Measurements from ENCODE around the gene CLPTM1. TPM values are rescaled to one million over a fixed set of nuclear protein-coding genes. Genes with fewer than 3 reads are reported as not detected.
"Not testable (repeated sequence)": the region's sequence is repeated elsewhere in the genome, so short reads cannot be mapped to it uniquely, and the experiment has no call there.

CLPTM1 gene
- total RNA-seq, 1 donor = 49.8 TPM

DNA sequence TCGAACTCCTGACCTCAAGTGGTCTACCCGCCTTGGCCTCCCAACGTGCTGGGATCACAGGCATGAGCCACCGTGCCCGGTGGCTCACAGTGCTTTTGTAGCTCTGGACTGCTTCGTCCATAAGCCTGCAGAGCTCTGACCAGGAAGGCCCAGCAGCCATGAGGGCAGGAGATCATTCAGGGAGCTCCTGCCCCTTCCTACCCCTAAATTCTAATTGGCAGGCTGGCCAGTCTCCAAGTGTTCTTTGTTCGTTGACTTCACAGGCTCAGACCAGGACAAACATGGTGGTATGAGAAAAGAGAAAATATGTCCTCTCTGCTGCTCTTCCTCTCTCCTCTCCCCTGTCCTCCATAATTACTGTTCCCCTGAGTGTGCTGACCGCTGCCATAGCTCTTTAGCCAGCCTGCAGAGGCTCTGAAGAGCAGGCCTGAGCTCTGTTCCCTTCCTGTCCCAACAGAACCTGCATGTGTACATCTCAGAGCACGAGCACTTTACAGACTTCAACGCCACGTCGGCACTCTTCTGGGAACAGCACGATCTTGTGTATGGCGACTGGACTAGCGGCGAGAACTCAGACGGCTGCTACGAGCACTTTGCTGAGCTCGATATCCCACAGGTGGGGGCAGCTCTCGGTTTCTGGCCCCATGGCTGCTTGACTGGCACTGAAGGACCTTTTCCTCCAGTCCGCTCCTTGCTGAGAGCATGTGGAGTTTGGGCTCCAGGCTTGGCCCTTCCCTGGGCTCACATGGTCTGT, 19.0 kb downstream of the CLPTM1 start:
- no peak for DNase-seq (ENCODE audit: low read depth in 2 of 3, low spot score in 2 of 3)

DNA sequence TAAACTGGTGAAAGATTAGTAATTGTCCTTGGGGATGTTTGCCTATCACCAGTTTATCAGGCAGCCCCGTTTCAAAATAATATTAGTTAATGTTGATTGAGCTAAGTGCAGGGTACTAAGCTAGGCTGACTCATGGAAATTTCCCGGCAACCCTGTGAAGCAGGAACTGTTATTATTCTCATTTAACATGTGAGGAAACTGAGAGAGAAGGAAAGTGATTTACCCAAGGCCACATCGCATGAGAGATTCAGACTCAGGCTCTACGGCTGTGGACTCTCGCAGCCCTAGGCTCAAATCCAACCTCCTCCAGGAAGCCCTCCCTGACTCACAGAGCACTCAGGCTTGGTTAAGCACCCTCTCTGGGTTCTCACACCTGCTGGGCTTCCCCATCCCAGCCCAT, 19.7 kb downstream of the CLPTM1 start:
- DNase-seq (ENCODE audit: low read depth in 2 of 3, low spot score in 2 of 3) = no peak

DNA sequence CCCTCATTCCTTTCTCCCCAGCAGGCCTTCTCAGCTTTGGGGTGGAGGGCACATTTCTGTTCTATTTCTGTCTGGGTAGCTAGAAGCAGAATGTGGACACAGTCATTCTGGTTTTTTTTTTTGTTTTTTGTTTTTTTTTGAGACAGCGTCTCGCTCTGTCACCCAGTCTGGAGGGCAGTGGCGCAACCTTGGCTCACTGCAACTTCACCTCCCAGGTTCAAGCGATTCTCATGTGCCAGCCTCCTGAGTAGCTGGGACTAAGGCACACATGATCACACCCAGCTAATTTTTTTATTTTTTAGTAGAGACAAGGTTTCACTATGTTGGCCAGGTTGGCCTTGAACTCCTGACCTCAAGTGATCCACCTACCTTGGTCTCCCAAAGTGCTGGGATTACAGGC, 20.3 kb downstream of the CLPTM1 start:
- no peak for DNase-seq (ENCODE audit: low read depth in 2 of 3, low spot score in 2 of 3)

DNA sequence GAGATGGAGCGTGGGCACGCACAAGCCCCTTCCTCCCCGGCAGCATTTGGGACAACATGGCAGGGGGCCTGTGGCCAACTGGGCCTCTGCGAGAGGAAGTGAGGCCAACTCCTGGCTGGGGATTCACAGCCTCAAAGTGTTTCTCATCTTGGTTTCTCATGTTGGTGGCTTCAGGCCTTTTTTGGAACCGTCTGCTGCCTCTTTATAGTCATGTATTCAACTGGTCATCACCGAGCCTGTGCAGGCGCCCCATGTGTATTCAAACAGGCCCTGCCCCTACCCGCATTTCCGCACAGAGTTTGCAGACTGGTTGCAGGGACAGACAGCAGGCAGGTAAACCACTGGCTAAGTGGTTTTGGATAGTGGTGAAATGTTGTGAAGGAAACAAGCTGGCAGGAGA, 28.8 kb downstream of the CLPTM1 start:
- no peak for DNase-seq (ENCODE audit: low read depth in 2 of 3, low spot score in 2 of 3)

DNA sequence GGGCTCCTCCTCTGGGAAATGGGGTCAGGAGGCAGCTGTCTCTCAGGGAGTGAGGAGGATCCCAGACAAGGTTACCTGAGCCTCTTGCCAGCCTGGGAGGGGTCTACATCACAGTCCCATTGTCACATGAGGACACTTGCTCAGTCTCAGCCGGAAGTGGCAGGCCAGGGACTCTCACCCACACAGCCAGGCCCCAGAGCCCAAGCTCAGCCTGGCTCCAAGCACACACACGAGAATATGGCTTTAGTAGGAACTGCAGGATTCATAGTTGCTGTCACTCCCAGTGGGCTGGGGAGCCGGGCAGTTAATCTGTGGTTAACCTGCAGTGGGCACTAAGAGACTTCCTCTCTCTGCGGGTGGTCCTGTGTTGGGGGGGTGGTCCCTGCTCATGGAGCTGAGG, 30.3 kb downstream of the CLPTM1 start:
- no peak for DNase-seq (ENCODE audit: low read depth in 2 of 3, low spot score in 2 of 3)

DNA sequence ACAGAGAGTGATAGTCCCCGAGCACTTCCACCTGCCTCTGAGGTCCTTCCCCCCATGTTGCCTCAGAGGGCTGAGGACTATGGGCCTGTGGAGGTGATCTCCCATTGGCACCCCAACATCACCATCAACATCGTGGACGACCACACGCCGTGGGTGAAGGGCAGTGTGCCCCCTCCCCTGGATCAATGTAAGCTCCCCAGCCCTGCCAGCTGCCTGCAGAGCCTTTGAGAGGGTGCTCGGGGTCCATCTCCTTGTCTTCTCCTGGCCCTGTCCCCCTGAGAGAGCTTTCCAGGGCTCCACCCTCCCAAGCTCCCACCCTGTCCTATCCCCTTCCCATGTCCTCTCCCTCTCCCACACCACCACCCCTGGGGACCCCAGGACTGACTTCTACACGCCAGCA, 31.2 kb downstream of the CLPTM1 start:
- DNase-seq (ENCODE audit: low read depth in 2 of 3, low spot score in 2 of 3) = no peak

DNA sequence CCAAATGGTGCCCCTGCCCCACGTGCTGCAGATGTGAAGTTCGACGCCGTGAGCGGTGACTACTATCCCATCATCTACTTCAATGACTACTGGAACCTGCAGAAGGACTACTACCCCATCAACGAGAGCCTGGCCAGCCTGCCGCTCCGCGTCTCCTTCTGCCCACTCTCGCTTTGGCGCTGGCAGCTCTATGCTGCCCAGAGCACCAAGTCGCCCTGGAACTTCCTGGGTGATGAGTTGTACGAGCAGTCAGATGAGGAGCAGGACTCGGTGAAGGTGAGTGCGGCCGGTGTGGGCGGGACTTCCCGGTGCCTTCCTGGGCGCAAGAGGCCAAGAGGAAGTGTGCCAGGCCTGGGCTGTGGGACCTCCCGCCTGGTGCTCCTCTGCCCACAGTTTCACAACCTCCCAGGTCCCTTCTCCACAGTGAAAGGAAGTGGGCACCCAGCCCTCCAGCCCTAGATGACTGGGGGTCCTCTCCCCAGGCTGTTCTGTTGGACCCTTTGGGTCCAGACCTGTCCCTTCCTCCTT, 32.0 kb downstream of the CLPTM1 start:
- DNase-seq (ENCODE audit: low read depth in 2 of 3, low spot score in 2 of 3) = no peak

DNA sequence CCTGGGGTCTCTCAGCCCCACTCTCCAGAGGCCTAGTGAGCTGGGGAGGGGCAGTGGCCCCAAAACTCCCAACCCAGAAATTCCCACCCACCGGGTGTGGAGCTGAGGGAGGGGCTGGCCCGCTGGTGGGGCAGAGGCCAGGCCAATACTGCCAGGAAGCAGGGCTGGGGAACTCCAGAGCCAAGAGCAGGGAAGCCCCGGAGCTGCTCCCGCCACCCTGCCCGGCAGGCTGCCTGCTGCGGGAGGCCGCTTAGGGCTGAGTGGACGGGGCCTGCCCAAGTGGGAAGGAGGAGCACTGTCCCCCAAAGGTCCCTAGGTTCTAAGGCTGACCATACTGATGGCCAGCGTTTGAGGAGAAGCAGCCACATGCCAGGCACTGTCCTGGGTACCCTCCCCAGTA, 33.1 kb downstream of the CLPTM1 start:
- DNase-seq (ENCODE audit: low read depth in 2 of 3, low spot score in 2 of 3) = no peak

DNA sequence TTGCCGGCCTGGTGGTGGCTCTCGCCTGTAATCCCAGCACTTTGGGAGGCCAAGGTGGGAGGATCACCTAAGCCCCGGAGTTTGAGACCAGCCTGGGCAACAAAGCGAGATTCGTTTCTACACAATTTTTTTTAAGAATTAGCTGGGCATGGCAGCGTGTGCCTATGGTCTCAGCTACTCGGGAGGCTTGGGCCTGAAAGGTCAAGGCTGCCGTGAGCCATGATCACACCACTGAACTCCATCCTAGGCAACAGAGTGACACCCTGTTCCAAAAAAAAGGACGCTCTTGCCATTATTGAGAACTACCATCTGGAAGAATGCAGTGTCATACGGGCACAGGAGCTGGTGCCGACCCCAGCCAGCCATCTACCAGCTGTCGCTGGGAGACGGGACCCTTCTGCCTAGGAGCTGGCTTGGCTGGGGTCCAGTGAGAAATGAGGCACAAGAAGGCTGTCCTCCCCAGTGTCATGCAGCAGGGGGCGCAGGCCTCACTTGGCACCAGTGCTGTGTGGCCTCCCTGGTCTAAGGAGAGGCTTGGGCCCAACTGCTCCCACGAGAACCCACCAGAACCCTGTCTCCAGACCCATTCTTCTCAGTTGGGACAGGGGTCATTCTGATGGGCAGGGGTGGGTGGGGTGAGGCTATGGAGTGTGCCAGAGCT, 33.8 kb downstream of the CLPTM1 start:
- peak in 2 of 3 donors; percentile 54 to 78 for DNase-seq (ENCODE audit: low read depth in 2 of 3, low spot score in 2 of 3)

DNA sequence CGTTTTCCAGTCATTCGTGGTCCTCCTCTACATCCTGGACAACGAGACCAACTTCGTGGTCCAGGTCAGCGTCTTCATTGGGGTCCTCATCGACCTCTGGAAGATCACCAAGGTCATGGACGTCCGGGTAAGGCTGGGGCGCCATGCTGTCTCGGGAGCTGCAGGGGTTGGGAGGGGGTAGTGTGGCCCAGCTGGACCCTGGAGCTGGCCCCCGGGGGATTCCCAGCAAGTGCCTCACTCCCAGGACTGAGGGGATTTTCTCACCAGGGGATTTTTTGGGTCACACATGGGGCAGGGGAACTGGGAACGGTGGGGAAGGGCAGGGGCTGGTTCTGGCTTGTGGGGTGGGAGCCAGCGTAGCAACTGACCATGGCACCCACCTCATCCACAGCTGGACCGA, 35.3 kb downstream of the CLPTM1 start:
- DNase-seq (ENCODE audit: low read depth in 2 of 3, low spot score in 2 of 3) = no peak

DNA sequence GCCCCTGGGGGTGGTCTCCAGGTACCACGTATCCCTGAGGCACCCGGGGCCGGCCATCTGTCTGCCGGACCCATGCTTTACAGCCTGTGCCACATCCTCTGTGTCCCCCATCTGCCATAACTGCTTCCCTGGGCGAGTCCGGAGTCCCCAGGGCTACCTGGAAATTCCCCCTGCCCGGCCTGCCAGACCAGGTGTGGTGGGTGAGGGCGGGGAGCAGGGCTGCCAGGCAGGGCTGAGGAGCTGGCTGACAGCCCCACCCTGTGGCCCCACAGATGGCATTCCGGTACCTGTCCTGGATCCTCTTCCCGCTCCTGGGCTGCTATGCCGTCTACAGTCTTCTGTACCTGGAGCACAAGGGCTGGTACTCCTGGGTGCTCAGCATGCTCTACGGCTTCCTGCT, 35.8 kb downstream of the CLPTM1 start:
- DNase-seq (ENCODE audit: low read depth in 2 of 3, low spot score in 2 of 3) = no peak

DNA sequence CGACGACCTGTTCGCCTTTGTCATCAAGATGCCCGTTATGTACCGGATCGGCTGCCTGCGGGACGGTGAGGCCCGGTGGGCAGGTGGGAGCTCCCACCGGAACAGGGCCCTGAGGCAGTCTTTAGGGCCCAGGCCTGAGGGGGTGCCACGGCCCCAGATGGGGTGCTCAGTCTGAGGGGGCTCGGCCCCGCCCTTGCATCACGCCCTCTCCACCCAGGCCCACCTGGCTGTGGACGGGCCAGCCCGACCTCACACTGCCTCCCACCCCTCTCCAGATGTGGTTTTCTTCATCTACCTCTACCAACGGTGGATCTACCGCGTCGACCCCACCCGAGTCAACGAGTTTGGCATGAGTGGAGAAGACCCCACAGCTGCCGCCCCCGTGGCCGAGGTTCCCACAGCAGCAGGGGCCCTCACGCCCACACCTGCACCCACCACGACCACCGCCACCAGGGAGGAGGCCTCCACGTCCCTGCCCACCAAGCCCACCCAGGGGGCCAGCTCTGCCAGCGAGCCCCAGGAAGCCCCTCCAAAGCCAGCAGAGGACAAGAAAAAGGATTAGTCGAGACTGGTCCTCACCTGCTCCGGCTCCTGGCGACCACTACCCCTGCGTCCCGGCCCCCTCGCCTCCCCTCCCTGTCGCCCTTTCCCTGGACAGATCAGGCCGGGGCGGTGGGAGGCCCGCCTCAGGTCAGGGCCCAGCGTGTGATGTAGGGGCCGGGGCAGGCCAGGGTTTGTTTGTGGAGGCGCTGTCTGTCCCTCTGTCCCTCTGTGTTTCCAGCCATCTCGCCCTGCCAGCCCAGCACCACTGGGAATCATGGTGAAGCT, 37.4 kb downstream of the CLPTM1 start:
- no peak for DNase-seq (ENCODE audit: low read depth in 2 of 3, low spot score in 2 of 3)

DNA sequence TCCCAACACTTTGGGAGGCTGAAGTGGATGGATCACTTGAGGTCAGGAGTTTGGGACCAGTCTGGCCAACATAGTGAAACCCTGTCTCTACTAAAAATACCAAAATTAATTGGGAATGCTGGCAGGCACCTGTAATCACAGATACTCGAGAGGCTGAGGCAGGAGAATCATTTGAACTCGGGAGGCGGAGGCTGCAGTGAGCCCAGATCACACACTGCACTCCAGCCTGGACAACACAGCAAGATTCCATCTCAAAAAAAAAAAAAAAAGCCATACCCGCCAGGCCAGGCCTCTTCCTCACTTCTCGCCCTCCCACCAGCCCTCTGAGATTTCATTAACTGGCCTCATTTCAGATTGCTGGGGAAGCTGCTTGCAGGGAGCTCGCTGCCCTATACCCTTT, 38.3 kb downstream of the CLPTM1 start:
- DNase-seq (ENCODE audit: low read depth in 2 of 3, low spot score in 2 of 3) = no peak

DNA sequence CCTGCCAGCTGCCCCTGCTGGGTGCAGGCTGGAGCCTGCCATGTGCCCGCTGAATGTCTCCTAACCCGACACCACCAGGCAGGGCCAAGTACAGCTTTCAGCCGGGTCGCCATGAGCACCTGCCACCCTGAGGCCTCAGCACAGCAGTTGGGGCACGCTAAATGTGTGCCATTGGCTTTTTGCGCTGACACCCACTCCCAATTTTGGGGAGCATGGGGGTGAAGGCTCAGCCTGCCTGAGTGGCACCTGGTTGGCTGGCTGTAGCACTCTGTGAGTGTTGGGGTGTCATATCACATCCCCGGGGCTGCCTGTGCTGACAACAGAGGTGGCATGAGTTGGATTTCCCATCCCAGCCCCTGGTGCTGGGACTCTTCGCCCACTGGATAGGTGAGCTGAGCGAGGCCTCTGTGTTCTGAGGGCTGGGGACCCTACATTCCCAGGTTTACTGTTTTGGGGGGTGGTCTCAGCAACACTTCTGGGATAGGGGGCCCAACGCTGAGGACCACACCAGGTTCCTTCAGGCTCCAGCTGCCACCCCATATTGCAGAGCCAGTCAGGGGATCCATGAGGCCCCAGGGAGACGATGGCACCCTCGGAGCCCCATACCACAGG, 38.9 kb downstream of the CLPTM1 start:
- DNase-seq (ENCODE audit: low read depth in 2 of 3, low spot score in 2 of 3) = no peak

DNA sequence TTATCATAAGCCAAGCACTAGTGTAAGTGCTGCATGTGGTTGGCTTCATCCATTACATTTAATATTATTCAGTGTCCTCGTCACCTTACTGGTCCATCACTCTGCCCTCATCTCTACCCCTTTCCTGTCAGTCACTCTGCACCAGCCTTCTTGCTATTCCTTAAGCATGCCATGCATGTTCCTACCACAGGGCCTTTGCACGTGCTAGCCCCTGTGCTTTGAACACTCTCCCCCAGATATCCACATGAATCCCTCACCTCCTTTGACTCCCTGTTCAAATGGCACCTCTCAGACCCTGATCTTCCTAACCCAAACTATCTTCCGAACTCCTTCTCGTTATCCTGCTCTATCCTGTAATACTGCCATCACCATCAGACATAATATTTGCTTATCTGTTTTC, 42.8 kb downstream of the CLPTM1 start:
- DNase-seq (ENCODE audit: low read depth in 2 of 3, low spot score in 2 of 3) = no peak

DNA sequence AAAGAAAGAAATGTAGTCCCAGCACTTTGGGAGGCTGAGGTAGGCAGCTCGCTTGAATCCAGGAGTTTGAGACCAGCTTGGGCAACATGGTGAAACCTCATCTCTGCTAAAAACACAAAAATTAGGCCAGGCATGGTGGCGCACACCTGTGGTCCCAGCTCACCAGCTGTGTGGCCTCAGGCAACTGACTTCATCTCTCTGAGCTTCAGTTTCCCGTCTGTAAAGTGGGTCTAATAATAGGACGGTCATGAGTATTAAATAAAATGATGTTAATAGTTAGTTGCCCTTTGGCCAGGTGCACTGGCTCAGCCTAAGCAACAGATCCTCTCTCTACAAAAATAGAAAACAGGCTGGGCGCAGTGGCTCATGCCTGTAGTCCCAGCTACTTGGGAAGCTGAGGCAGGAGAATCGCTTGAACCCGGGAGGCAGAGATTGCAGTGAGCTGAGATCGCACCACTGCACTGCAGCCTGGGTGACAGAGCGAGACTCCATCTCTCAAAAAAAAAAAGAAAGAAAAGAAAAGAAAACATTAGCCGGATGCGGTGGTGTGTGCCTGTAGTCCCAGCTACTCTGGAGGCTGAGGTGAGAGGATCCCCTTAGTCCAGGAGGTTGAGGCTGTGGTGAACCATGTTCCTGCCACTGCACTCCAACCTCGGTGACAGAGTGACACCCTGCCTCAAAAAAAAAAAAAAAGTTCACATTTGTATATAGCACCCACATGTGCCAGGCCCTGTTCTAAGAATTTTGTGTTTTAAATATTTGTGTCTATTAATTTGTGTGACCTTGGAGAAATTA, 44.1 kb downstream of the CLPTM1 start:
- not testable (repeated sequence) for DNase-seq (ENCODE audit: low read depth in 2 of 3, low spot score in 2 of 3)

DNA sequence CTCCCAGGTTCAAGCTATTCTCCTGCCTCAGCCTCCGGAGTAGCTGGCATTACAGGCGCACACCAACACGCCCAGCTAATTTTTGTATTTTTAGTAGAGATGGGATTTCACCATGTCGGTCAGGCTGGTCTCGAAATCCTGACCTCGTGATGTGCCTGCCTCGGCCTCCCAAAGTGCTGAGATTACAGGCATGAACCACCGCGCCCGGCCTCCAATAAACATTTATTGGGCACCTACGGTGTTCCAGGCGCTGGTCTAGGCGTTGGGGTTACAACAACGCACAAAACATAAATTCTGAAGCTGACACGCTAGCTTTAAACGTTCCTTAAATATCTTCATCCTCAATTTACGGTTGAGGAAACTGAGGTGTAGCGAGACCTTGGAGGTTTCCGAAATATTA, 45.5 kb downstream of the CLPTM1 start:
- DNase-seq (ENCODE audit: low read depth in 2 of 3, low spot score in 2 of 3) = not testable (repeated sequence)

DNA sequence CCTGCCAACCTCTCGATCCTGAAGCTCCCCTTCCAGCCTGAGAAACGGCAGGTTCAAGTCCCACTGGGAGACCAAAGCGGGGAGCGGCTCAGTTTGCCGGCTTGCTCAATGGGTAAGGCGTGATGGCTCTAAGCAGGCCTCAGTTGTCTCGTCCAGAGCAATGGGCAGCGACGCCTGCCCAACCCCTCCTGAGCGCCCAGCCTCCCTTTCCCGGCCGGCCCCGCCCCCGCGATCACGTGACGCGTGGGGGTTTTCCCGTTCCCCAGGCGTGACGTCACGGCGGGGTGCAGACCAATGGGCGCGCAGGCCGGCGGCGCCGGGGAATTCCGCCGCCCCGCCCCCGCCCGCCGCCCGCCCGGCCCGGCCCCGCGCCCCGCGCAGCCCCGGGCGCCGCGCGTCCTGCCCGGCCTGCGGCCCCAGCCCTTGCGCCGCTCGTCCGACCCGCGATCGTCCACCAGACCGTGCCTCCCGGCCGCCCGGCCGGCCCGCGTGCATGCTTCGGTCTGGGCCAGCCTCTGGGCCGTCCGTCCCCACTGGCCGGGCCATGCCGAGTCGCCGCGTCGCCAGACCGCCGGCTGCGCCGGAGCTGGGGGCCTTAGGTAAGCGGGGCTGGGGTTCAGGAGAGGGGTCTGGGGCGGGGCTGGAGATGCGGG, 46.0 kb downstream of the CLPTM1 start, which contains the start of gene RELB:
RELB (plus strand) TSS at position 378 of the 653 bp plus-strand sequence; CDS start at position 494, 116 bp downstream.
- peak; percentile 92 to 95 (median 94) for DNase-seq (ENCODE audit: low read depth in 2 of 3, low spot score in 2 of 3)

DNA sequence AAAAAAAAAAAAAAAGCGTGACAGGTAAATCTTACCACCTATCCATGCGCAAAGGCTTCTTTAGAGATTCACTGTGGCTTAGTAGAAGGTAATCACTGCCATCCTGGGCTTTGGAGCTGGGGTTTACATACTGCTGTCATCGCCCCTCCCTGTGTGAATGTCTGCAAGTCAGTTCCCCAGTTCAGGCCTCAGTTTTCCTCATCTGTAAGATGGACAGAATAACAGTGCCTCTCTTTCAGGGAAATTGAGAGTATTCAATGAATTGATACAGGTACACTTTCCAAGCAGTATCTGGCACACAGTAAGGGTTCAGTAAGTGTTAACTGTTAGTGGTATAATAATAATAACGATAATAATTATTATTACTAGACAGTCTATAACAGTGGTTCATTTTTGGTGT, 48.3 kb downstream of the CLPTM1 start:
- no peak for DNase-seq (ENCODE audit: low read depth in 2 of 3, low spot score in 2 of 3)

Data from hematopoietic multipotent progenitor cell (in vitro differentiated cells).